Epithelial cell of proximal tubule (primary cell): ENCODE data around the gene POU6F1. TPM values are rescaled to one million over a fixed set of nuclear protein-coding genes. Genes with fewer than 3 reads are reported as not detected.

Experiments
- DNase-seq: peaks from one replicate; pipeline ENCODE4 v3.0.0-alpha.2; 2011; ENCODE audit warnings: low read depth
- H3K4me3 ChIP-seq: 2 replicates; pipeline ENCODE4 v1.5.1; 2011; ENCODE audit warnings: low read depth, mild to moderate bottlenecking, low read length
- CTCF ChIP-seq: conservative IDR thresholded peaks from 2 replicates; pipeline ENCODE4 v1.5.1; 2012; ENCODE audit warnings: low read depth, mild to moderate bottlenecking, low read length
- total RNA-seq: library from RNA; depleted of rRNA; stranded (reverse); fragments of >200 nt; gene quantifications from 2 replicates; pipeline ENCODE4 v1.2.3, GENCODE V29; 2015

Gene POU6F1
- total RNA-seq, 1 donor from 2014 or later = 9.2 TPM

GRCh38 chr12:51253276-51253675 is 35.4 kb upstream of the POU6F1 start:
- no peak for TF ChIP-seq CTCF
- no peak for DNase-seq
- H3K4me3 ChIP-seq = no peak overlapping the region

DNA sequence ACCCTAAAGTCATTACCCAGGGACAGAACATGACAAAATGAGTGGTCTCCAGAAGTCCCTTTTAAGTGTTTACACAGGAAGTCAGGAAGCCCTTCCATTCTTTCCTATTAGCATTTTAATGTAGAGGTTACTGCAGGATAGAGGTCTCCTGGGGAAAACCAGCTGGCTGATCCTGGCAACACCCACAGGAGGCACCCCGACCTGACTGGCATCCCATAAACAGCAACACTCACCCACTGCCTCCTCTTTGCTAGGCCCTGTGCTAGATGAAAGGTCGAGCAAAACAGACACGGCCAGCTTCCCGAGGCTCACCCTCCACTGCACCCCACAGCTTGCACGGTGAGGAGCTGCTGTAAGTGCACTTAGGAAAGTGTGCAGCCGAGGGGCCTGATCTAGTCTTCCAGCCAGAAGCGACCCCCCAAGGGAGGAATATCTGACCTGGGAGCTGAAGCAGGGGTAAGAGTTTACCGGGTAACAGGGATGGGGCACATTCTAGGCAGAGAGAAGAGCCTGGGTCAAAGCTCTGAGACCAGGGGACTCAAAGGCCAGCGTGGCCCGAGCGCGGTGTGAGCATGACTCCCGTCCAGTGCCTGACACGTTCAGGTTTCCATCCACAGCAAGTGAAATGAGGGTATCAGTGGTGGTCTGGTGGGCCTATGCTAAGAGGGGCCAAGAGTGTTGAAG is 29.8 kb upstream of the POU6F1 start:
- no peak for TF ChIP-seq CTCF
- no peak for DNase-seq
- H3K4me3 ChIP-seq = no peak overlapping the region

GRCh38 chr12:51246254-51246853 is 28.5 kb upstream of the POU6F1 start:
- no peak for DNase-seq
- no peak overlapping the region for H3K4me3 ChIP-seq
- TF ChIP-seq CTCF = peak; percentile 30

- DNase-seq = no peak
- no peak overlapping the region for H3K4me3 ChIP-seq
- no peak for TF ChIP-seq CTCF
Measured at GRCh38 chr12:51245476-51246253, 27.8 kb upstream of the POU6F1 start.

GRCh38 chr12:51244269-51244668 is 26.4 kb upstream of the POU6F1 start:
- no peak for TF ChIP-seq CTCF

DNA sequence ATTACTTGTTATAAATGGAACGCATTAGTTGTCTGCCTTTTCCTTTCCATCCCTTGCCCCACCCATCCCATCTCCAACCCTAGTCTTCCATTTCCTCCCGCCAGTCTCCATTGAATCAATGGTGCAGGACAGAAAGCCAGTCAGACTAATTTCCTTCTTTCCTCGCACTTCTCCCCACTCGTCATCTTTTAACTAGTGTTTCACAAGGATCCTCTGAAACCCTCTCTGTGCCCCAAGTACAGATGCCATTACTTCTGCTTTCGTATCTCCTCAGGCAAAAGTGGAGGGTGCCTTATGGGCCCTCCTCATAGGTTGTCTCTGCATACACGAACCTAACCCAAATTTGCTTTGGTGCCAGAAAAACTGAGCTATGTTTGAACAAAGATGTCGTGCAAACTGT is 25.0 kb upstream of the POU6F1 start:
- H3K4me3 ChIP-seq = no peak overlapping the region
- no peak for TF ChIP-seq CTCF
- DNase-seq = no peak

More at GRCh38 chr12:51244269-51244668, 26.4 kb upstream of the POU6F1 start:
- no peak overlapping the region for H3K4me3 ChIP-seq
- no peak for DNase-seq
